Frontal cortex (tissue), 4 donors: ENCODE measurements around the gene CFAP46. TPM values are rescaled to one million over a fixed set of nuclear protein-coding genes. Genes with fewer than 3 reads are reported as not detected.
A peak's percentile ranks its signal among the peaks of the same experiment; 100 is the strongest.

Experiments used
- DNase-seq, 2 donors: peaks; one replicate each; pipeline ENCODE4 v3.0.0; 2012; ENCODE audit warnings: low spot score in 2 of 2
- FAIRE-seq: peaks from 2 replicates; lab custom pipeline; 2012; peaks lifted over from hg19 to GRCh38; lab: Jason Lieb, UNC
- total RNA-seq: library from RNA; depleted of rRNA; stranded (reverse); fragments of >200 nt; gene quantifications from one replicate; pipeline ENCODE4 v1.2.3, GENCODE V29; 2014
- donor health status: control.
- donor health status: control.
- donor health status: control.

The CFAP46 gene
- total RNA-seq, 1 donor from 2014 or later = 2.0 TPM

DNA sequence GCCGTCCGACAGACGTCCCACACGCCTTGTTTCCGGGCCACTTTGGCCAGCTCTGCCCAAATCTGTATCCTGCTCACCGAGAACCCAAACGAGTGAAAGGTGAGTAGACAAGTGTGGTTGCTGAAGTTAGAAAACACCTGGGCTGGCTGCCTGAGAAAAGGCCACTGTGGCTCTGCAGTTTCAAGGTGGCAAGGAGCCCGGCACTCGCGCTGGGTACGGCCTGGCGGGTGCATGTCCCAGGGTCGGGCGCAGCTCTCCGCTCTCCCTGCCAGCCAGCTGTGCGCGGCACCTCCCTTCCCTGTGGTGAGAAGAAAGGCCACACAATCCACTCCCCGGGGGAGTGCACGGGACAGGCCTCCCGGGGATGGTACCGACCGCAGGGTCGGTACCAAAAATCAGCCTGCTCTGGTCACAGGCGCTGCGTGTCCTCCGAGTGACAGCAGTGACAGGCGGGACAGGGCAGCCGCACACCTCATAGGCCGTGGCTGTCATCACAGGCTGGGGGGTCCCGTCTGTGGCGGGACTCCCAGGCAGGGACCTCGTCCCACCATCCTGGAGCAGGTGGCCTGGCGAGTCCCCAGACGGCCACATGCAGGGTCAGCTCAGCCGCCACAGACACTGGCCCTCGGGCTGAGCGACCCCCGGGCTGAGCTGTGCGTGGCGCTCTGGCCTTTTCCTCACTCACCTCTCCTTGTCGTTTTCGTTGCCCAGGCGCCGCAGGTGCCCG, 22.8 kb downstream of the CFAP46 start:
- FAIRE-seq (no peak), DNase-seq (no peak)

DNA sequence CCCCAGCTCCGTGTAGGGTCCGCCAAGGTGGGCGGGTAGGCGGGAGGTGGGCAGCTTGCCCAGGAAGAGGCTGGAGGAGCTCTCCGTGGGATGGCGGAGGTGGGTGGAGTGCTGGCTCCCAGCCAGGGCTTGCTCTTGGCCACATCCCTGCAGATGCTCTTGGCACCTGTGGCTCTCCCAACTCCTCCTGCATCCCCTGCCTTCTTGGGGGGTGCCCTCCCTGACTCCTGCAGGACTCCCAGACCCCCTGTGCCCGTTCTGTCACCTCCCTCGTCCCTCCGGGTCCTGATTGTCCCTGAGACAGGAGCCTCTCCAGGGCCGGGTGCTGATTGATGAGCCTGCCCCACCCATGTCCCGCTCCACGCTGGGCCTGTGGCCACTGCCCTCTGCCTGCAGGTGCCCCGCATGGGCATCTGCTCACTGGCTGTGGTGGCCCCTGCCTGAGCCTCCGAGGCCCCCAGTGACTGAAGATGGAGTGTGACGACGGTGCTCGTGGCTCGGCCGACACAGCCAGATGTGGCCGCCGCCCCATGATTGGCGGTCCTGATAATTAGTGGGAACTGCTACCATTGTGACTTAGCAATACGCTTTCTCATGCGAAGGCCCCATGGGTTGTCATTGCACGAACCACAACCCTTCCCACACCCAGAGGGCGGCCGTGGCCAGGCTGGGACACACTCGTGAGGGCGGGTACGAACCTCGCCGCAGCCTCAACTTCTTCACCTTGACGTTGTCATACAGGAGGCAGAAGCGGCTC, 23.6 kb downstream of the CFAP46 start:
- DNase-seq (peak in 1 of 2 donors; percentile 48), FAIRE-seq (no peak)

DNA sequence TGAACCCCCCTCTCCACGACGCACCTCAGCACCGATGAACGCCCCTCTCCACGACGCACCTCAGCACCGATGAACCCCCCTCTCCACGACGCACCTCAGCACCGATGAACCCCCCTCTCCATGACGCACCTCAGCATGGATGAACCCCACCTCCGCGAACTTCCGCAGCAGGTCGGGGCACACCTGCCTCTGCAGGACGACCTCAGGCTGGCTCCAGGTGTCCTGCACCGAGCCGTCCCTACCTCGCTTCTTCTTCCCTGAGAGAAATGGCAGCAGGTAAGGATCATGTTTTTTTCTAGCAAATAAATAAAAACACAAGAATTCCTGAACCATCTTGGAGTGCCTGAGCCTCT, 24.1 kb downstream of the CFAP46 start:
- FAIRE-seq = no peak

DNA sequence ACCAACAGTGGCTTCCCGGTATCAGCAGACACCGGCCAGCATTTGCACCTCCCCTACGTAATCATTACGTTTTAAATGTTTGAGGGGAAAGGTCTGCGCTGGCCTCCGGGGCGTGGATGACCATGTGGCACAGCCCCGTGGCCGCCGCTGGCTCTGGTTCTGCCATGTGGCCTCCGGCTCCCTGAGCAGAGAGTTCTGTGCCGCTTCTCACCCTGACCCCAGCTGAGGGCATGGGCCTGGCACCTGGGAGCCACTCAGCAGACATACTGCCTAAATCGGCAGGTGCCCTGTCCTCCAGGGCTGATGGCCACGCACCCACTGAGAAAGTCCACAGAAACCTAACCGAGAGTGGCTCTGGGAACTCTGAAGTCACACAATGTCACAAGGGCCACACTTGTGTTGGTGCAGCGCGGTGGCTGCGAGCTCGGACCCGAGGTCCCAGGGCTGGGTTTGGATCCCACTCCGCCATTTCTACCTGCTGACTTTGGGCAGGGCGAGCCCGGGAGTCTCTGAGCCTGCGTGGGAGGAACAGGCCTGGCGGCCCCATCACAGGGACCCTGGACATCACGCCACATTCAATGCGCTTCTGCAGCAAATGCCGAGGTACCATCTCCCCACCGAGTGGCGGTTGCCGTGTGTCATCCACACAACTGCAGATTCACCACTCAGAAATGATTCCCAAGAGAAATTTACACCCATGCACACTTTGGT, 25.3 kb downstream of the CFAP46 start:
- no peak for DNase-seq
- no peak for FAIRE-seq

More for the DNA sequence above, 24.1 kb downstream of the CFAP46 start:
- no peak for DNase-seq

DNA sequence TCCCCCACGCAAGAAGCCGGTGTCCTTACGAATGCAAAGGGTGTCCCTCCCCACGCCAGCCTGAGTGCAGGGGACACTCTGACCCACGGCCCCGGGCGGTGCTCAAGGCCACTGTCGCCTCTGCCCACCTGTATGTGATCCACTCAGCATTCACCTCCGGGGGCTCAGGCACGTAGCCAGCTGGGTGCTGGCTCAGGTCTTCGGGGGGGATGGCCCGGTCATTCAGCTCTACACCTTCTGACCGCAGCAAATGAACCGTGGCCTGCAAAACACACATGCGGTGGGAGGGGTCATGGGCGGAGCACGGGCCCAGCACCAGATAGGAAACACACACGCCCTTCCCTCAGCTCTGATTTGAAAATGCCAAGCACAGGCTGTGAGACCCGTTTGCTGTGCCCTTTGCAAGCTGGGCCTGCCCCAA, 25.9 kb downstream of the CFAP46 start:
- DNase-seq = no peak

DNA sequence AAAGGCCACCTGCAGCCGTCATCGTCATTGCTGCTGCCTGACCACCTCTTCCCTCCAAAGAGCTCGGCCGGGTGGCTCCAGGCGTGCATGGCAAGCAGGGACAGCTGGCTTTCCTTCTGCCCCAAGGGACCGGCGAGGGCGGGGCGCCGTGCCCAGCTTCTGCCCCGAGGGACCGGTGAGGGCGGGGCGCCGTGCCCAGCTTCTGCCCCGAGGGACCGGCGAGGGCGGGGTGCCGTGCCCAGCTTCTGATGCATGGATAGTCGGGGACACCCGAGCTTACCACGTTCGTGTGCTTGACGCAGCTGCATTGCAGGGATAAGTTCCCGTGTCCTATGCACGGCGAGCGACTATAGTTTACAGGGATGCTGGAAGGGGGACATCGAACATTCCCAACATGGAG, 27.0 kb downstream of the CFAP46 start:
- FAIRE-seq (no peak), DNase-seq (no peak)

More for the DNA sequence above, 25.9 kb downstream of the CFAP46 start:
- FAIRE-seq = no peak

DNA sequence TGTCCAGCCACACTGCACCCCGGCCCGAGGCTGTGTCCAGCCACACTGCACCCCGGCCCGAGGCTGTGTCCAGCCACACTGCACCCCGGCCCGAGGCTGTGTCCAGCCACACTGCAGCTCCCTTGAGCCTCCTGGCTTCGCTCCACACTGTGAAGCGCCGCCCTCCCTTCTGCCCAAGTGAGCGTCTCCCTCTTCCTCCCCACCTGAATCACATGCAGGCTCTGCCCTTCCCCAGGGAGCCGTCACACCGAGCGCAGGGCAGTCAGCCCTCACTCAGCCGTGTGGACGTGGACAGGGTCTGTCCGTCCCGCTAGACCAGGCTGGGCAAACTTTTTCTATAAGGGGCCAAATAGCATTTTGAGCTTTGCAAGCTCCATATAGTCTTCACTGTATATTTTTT, 27.6 kb downstream of the CFAP46 start:
- no peak for FAIRE-seq
- DNase-seq = no peak

DNA sequence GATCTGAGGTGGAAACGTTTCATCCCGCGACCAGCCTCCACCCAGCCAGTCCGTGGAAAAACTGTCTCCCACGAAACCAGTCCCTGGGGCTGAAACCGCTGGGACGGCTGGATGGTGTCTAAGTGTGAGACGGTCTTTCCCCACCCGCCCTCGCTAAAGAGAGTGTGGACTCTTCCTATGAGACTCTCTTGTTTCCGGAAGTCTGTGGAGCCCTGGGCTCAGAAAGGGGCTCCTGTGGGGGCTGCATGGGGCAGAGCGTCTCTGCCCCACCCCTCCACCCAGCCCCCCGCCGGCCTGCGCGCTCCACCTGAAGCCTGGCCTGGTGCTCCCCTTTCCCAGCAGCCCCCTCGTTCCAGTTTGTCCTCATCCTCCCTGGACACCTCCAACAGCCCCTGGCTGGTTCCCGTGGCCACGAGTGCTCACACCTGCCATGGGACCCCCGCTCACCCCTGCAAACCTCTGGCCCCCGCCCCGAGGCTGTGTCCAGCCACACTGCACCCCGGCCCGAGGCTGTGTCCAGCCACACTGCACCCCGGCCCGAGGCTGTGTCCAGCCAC, 28.7 kb downstream of the CFAP46 start:
- FAIRE-seq (no peak), DNase-seq (no peak)

DNA sequence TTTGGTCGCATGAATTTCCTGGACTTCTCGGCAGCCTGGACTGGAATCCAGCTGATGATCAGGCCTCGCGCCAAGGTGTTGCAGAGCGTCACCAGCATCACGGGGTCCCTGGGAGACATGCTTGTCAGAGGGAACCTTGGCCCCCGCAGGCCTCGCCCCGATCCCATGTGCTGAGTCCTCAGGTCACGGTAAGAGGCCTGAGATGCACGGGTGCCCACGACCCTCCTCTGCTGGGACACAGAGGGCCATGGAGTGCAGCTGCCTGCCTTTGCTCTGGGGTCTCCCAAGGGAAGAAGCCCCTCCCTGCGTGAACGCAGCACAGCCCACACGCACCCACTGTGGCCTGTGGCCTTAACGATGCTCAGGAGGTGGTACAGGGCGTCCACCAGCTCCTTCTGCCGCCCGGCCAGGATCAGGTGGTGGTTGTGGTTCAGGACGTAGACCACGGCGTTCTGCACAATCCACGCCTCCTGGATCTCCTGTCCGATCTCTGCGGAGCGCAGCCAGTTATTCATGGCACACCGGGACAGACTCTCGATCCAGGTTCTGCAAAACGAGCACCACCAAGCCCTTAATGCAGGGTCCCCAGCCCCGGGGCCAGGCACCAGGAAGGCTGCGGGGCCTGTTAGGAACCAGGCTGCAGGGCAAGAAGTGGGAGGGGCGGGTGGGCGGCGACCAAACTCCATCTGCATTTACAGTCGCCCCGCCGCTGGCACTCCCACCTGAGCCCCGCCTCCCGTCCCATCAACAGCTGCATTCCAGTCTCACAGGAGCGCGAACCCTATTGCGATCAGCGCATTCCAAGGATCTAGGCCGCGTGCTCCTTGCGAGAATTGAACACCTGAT, 29.4 kb downstream of the CFAP46 start:
- no peak for FAIRE-seq
- no peak for DNase-seq

DNA sequence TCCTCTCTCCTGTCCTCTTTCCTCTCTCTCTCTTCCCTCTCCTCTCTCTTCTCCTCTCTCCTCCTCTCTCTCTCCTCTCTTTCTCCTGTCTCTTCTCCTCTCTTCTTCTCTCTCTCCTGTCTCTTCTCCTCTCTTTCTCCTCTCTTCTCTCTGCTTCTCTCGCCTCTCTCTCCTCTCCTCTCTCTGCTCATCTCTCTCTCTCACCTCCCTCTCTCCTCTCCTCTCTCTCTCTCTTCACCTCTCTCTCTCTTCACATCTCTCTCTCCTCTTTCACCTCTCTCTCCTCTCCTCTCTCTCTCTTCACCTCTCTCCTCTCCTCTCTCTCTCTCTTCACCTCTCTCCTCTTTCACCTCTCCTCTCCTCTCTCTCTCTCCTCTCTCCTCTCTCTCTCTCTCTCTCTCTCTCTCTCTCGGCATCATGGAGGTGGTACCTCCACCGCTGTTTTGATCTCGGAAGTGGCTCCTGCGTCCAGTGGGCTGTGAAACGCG, 30.1 kb downstream of the CFAP46 start:
- DNase-seq (no peak), FAIRE-seq (no peak)

DNA sequence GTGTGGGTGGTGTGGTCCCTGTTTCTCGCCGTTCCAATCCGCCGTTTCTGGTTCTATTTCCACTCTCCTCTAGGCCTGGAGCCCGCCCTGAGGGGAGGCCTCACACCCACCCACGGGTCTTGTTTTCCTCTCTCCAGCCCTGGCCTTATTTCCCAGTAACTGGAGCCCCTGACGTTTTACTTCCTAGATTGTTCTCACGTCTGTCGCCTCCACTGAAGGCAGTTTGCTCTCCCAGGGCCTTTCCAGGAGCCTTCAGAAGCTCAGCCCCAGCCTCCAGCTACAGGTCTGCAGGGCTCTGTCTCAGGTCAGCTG, 30.6 kb downstream of the CFAP46 start:
- no peak for FAIRE-seq
- peak in 1 of 2 donors; percentile 49 for DNase-seq

DNA sequence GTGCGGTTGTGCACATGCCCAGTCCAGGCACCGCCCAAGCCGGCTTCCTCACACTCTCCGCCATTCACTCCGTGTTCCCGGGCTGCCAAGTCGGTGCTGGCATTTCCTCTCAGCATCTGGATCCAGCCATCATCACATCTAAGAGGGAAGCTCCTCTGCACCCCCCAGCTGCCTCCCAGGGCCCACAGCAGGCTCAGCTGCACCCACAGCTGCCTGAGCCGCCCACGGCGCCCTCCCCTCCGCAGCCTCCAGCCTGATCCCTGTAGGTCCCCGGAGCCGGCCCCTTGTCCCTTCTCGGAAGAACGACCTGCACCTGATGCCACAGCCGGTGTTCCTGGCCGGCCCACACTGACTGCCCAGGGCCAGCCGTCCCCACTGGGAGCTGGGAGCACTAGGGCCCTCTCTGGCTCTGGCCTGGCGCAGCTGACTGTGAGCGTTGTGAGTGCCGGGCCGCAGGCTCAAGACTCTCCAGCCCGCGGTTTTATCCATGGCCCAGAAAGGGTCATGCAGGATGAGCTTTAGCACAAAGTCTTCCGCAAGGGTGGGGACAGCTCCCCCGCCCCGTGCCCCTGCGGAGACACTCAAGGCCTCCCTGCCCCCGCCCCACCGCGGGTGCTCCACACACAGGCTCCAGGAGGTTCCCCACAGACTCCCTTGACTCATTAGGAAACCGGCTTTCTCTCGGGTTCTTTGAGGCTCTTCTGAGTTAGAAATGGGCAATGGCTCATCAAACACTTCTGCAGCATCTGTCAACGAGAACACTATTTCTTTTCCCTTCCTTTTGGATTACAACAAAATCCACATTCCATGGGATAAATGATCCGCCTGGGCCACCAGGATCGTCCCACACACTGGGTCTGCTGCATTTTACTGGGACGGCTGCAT, 31.2 kb downstream of the CFAP46 start:
- no peak for FAIRE-seq
- DNase-seq = no peak

DNA sequence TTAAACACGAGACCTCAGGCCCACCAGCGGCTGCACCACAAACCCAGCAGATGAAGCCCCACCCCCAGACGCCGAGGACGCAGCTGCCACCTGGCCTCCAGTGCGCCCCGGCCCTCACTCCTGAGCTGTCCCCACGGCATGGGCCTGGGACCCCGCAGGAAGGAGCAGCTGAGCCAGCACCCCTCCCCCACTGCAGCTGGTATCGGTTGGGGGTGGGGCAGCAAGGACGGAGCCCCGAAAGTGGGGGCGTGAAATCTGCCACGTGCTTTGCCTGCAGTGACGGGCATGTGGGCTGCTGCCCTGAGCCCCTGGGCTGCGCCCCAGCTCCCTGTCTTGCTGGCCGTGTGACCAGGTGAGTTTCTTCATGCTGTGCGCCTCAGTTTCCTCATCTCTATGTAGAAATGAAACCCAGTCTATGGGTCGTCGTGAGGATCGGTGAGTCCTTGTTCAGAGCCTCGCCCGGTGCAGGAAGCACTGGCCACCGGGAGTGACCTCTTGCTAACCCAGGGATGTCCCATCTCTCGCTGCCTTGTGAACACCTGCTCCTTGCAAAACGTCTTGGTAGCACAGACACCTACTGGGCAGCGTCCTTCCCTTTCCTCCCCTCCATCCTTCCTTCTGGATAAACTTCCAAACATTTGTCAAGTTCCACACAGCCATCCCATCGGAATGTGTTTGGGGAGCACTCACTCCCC, 32.0 kb downstream of the CFAP46 start:
- DNase-seq (no peak), FAIRE-seq (no peak)

DNA sequence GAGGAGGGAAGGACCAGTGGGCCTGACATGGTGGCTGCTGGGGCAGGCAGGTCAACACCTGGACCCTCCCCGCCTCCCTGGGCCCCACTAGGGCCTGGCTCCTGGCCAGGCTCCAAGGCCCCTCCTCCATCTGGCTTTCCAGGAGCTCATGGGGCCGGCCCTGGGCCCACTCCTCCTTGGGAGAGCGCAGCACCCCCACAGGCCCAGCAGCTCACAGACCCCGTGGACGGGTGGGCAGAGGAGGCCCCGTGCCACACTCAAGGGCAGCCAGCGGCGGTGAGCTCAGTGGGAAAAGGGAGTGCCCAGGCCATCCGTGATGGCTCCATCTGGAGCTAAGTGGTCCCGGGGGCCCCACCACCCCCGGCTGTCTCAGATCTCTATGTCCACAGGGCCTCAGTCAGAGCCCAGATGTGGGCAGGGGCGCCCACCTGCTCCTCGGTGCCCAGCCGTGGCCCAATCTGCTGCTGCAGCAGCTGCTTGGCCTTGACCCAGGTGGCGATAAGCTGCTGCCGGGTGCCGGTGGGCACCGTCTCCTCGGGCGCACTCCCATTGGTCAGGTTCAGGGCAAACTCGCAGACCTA, 32.8 kb downstream of the CFAP46 start:
- FAIRE-seq (no peak), DNase-seq (no peak)

DNA sequence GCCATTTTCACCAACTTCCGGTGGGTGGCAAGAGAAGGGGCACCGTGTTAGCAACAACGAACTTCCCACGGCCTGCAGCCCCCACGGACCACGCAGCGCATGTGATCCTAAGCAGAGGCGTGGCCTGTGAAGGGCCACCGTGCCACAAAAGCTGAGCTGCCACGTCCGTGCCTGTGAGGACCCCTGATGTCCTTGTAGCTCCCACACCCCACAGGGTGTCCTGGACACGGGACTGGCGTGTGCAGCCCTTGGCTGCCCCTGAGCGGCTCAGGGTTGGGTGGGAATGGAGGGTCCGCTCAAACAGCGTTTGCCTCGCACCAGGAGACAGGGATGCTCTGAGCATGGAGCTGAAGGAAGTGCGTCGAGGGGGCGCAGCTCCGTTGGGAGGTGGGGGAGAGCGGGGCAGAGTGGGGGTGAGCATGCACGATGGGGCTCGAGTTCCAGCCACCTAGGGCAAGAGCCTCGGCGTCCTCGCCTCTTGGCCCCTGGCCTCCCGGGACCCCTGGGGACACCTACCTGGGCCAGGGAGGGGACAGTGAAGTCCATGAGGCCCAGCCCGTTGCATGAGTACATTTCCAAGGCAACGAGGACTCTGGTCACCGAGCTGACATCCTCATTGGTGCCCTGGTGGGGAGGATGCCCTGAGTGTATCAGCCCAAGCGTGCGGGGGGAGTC, 33.6 kb downstream of the CFAP46 start:
- DNase-seq = no peak
- no peak for FAIRE-seq

DNA sequence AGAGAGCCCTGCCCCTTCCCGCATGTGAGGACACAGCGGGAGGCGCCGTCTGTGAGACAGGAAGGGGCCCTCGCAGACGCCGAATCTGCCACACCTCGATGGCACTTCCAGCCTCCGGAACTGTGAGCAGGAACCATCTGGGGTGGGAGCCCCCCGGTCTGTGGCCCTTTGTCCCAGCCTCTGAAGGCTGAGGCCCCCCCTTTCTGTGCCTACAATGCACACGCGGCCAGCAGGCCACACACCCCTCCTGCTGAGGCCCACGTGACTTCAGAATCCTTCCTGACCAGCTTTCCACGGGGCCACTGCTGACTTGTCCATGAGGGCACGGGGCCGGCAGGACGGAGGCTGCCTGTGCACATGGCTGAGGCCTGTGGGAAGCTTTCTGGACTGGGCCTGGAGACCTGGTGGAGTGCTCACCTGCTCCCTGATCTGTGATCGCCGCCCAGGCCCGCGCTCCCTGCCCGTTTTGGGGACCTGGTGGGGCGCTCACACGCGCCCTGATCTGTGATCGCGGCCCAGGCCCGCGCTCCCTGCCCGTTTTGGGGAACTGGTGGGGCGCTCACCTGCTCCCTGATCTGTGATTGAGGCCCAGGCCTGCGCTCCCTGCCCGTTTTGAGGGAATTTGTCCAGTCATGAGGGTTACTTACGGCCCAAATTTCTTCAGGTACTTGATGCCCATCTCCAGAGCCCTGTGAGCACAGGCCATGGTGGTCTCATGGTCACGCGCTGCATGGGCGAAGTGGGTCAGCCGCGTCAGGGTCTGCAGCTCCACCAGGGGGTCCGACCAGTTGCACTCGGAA, 34.3 kb downstream of the CFAP46 start:
- FAIRE-seq = no peak
- no peak for DNase-seq
